ENCODE measurements around the gene SLC41A2. TPM values are rescaled to one million over a fixed set of nuclear protein-coding genes. Genes with fewer than 3 reads are reported as not detected.

Gene SLC41A2
- total and polyA plus RNA-seq, 10 of the 15 experiments (the other 5 are each of a cell fraction or from before 2014, with no cell fraction given), result 3.5 to 19.0 (median 11.3) TPM

- TF ChIP-seq, protein P1, sequence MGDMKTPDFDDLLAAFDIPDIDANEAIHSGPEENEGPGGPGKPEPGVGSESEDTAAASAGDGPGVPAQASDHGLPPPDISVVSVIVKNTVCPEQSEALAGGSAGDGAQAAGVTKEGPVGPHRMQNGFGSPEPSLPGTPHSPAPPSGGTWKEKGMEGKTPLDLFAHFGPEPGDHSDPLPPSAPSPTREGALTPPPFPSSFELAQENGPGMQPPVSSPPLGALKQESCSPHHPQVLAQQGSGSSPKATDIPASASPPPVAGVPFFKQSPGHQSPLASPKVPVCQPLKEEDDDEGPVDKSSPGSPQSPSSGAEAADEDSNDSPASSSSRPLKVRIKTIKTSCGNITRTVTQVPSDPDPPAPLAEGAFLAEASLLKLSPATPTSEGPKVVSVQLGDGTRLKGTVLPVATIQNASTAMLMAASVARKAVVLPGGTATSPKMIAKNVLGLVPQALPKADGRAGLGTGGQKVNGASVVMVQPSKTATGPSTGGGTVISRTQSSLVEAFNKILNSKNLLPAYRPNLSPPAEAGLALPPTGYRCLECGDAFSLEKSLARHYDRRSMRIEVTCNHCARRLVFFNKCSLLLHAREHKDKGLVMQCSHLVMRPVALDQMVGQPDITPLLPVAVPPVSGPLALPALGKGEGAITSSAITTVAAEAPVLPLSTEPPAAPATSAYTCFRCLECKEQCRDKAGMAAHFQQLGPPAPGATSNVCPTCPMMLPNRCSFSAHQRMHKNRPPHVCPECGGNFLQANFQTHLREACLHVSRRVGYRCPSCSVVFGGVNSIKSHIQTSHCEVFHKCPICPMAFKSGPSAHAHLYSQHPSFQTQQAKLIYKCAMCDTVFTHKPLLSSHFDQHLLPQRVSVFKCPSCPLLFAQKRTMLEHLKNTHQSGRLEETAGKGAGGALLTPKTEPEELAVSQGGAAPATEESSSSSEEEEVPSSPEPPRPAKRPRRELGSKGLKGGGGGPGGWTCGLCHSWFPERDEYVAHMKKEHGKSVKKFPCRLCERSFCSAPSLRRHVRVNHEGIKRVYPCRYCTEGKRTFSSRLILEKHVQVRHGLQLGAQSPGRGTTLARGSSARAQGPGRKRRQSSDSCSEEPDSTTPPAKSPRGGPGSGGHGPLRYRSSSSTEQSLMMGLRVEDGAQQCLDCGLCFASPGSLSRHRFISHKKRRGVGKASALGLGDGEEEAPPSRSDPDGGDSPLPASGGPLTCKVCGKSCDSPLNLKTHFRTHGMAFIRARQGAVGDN (IDR thresholded peaks at IDR 0.05), result peak; percentile 51; the same call in 1 of the 2 replicates
- TF ChIP-seq MXI1 (IDR thresholded peaks at IDR 0.05; ENCODE audit: low read depth, low read length), result peak; percentile 98
- TF ChIP-seq SP1 (IDR thresholded peaks at IDR 0.05; ENCODE audit: low read depth, low read length), result peak; percentile 25
- TF ChIP-seq, protein P2, sequence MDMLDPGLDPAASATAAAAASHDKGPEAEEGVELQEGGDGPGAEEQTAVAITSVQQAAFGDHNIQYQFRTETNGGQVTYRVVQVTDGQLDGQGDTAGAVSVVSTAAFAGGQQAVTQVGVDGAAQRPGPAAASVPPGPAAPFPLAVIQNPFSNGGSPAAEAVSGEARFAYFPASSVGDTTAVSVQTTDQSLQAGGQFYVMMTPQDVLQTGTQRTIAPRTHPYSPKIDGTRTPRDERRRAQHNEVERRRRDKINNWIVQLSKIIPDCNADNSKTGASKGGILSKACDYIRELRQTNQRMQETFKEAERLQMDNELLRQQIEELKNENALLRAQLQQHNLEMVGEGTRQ (IDR thresholded peaks at IDR 0.05; ENCODE audit: borderline replicate concordance, low read depth, low read length), result no peak
- peak; percentile 68; the same call in 1 of the 2 replicates for TF ChIP-seq POLR2AphosphoS2 (IDR thresholded peaks at IDR 0.05; ENCODE audit: low read depth, low read length)
- peak; percentile 66; the same call in 1 of the 2 replicates for TF ChIP-seq NFYB (IDR thresholded peaks at IDR 0.05; ENCODE audit: insufficient read depth, low read depth, low read length)
- no peak for TF ChIP-seq POU2F2 (IDR thresholded peaks at IDR 0.05; ENCODE audit: borderline replicate concordance, low read depth, low read length)
- TF ChIP-seq SIN3A (IDR thresholded peaks at IDR 0.05; ENCODE audit: low read depth, low read length), result peak; percentile 85
- TF ChIP-seq EGR1 (IDR thresholded peaks at IDR 0.05; ENCODE audit: borderline replicate concordance in 1 of 2, low read depth in 2 of 2, low read length in 2 of 2), result peak in 1 of 2 experiments; percentile 40; a peak in 1 of 3 replicates
- TF ChIP-seq, protein P3, sequence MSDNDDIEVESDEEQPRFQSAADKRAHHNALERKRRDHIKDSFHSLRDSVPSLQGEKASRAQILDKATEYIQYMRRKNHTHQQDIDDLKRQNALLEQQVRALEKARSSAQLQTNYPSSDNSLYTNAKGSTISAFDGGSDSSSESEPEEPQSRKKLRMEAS (IDR thresholded peaks at IDR 0.05; ENCODE audit: low read depth, low read length), result peak; percentile 90
- TF ChIP-seq RELA (IDR thresholded peaks at IDR 0.05; ENCODE audit: borderline replicate concordance, partially characterized antibody), result peak; percentile 51
- TF ChIP-seq, protein P4, sequence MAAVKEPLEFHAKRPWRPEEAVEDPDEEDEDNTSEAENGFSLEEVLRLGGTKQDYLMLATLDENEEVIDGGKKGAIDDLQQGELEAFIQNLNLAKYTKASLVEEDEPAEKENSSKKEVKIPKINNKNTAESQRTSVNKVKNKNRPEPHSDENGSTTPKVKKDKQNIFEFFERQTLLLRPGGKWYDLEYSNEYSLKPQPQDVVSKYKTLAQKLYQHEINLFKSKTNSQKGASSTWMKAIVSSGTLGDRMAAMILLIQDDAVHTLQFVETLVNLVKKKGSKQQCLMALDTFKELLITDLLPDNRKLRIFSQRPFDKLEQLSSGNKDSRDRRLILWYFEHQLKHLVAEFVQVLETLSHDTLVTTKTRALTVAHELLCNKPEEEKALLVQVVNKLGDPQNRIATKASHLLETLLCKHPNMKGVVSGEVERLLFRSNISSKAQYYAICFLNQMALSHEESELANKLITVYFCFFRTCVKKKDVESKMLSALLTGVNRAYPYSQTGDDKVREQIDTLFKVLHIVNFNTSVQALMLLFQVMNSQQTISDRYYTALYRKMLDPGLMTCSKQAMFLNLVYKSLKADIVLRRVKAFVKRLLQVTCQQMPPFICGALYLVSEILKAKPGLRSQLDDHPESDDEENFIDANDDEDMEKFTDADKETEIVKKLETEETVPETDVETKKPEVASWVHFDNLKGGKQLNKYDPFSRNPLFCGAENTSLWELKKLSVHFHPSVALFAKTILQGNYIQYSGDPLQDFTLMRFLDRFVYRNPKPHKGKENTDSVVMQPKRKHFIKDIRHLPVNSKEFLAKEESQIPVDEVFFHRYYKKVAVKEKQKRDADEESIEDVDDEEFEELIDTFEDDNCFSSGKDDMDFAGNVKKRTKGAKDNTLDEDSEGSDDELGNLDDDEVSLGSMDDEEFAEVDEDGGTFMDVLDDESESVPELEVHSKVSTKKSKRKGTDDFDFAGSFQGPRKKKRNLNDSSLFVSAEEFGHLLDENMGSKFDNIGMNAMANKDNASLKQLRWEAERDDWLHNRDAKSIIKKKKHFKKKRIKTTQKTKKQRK (IDR thresholded peaks at IDR 0.05; ENCODE audit: low read depth, low read length), result no peak
- TF ChIP-seq SUZ12 (IDR thresholded peaks at IDR 0.05; ENCODE audit: unreplicated experiment), result no peak
- TF ChIP-seq SMAD5 (IDR thresholded peaks at IDR 0.05; ENCODE audit: low read depth), result peak; percentile 46; the same call in 1 of the 2 replicates
Observed at GRCh38 chr12:104986022-104986941, 28.2 kb upstream of the SLC41A2 start, which contains the start of gene NOPCHAP1 (continued).

Measured in GM12878 (cell line).